Activated naive CD4-positive, alpha-beta T cell treated with anti-CD3 and anti-CD28 coated beads, Interleukin-2, amount 50 U/mL, for 24 hours (primary cell): ENCODE measurements around the gene CCDC148.
"Not testable (repeated sequence)": the region's sequence is repeated elsewhere in the genome, so short reads cannot be mapped to it uniquely, and the experiment has no call there.

Experiments used
- H3K27ac Mint-ChIP-seq: one replicate; pipeline ENCODE4 v1.8.0; 2021; ENCODE audit warnings: mild to moderate bottlenecking, mixed read lengths
- H3K27me3 Mint-ChIP-seq: one replicate; pipeline ENCODE4 v1.8.0; 2021; ENCODE audit warnings: mixed read lengths
- H3K36me3 Mint-ChIP-seq: one replicate; pipeline ENCODE4 v1.8.0; 2021; ENCODE audit warnings: mixed read lengths
- H3K4me1 Mint-ChIP-seq: one replicate; pipeline ENCODE4 v1.8.0; 2021; ENCODE audit warnings: mixed read lengths
- H3K4me3 Mint-ChIP-seq: one replicate; pipeline ENCODE4 v1.8.0; 2021; ENCODE audit warnings: mild to moderate bottlenecking, mixed read lengths
- H3K9me3 Mint-ChIP-seq: one replicate; pipeline ENCODE4 v1.8.0; 2021; ENCODE audit warnings: mixed read lengths

CCDC148 gene

DNA sequence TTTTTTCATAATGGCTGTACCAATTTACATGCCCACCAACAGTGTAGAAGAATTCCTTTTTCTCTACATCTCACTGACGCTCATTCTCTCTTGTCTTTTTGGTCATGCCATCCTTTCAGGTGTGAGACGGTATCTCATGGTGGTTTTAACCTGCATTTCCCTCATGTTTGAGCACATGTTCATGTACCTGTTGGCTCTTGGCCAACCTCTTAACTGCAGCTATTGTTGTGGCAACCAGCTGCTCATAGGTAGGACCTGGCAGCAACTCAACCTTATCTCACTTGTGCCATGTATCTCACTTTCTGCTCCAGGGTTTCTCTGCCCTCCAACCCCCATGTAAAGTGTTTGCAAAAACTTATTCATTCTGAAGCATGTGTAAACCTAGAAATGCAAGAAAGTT is 187.4 kb downstream of the CCDC148 start:
- H3K4me3 Mint-ChIP-seq, result no peak overlapping the region
- H3K27me3 Mint-ChIP-seq, result peaks cover 6% of the 10 kb centered on the region
- H3K36me3 Mint-ChIP-seq, result no peaks in the 10 kb centered on the region

DNA sequence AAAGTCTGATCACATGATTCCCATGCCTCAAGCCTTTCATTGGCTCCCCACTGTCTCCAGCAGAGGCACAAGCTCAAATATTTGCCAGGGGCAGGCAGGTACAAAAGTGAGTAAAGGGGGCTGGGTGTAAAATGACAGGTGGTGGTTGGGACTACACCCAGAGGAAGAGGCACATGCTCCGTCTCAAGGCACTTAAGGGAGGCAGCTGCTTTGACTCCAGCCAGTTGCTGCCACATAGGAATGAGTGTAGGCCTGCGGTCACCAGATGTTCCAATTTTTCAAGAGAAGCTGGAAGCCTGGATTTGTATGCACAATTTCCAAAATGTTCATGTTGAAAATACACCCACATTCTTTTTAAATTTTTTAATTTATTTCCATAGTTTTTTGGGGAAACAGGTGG is 190.4 kb downstream of the CCDC148 start:
- H3K27me3 Mint-ChIP-seq, result peaks cover 6% of the 10 kb centered on the region
- no peak overlapping the region for H3K27ac Mint-ChIP-seq
- no peaks in the 10 kb centered on the region for H3K9me3 Mint-ChIP-seq
- no peaks in the 10 kb centered on the region for H3K36me3 Mint-ChIP-seq
- H3K4me1 Mint-ChIP-seq, result no peaks in the 10 kb centered on the region
- no peak overlapping the region for H3K4me3 Mint-ChIP-seq

More for the DNA sequence above, 187.4 kb downstream of the CCDC148 start:
- Mint-ChIP-seq H3K4me1 (no peaks in the 10 kb centered on the region), H3K27ac (no peak overlapping the region), H3K9me3 (no peaks in the 10 kb centered on the region)

GRCh38 chr2:158255257-158255656 is 201.3 kb downstream of the CCDC148 start:
- Mint-ChIP-seq H3K4me3 (no peak overlapping the region), H3K9me3 (no peaks in the 10 kb centered on the region), H3K36me3 (no peaks in the 10 kb centered on the region), H3K4me1 (no peaks in the 10 kb centered on the region), H3K27me3 (peaks cover 11% of the 10 kb centered on the region), H3K27ac (no peak overlapping the region)

DNA sequence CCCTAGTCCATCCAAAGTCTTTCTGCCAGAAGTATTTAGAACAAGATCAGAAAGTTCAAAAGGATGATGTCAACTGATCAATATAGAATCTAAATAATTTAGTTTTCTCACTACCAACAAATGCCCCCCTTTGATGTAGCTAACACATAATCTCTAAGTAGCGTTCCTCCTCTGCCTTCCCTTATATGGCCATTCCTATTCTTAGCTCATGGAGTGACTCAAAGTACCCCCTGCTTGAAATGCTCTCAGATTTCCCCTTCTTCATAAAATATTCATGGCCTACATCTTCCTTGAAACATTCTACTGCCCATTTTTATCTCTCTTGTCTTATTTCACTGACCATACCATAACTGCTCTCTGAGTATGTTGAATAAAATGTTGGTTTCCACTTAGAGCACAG is 203.4 kb downstream of the CCDC148 start:
- no peaks in the 10 kb centered on the region for H3K36me3 Mint-ChIP-seq
- no peaks in the 10 kb centered on the region for H3K9me3 Mint-ChIP-seq
- H3K27me3 Mint-ChIP-seq, result peaks cover 7% of the 10 kb centered on the region
- H3K4me3 Mint-ChIP-seq, result no peak overlapping the region
- H3K4me1 Mint-ChIP-seq, result no peaks in the 10 kb centered on the region
- H3K27ac Mint-ChIP-seq, result no peak overlapping the region

GRCh38 chr2:158251356-158251755 is 205.2 kb downstream of the CCDC148 start:
- Mint-ChIP-seq H3K27me3 (peaks cover 9% of the 10 kb centered on the region), H3K27ac (no peak overlapping the region), H3K36me3 (no peaks in the 10 kb centered on the region), H3K4me3 (no peak overlapping the region), H3K9me3 (no peaks in the 10 kb centered on the region), H3K4me1 (no peaks in the 10 kb centered on the region)

- Mint-ChIP-seq H3K9me3 (no peaks in the 10 kb centered on the region), H3K36me3 (no peaks in the 10 kb centered on the region), H3K4me3 (no peak overlapping the region), H3K4me1 (no peaks in the 10 kb centered on the region), H3K27ac (no peak overlapping the region), H3K27me3 (peaks cover 7% of the 10 kb centered on the region)
Measured at GRCh38 chr2:158243392-158243791, 213.2 kb downstream of the CCDC148 start.

- no peaks in the 10 kb centered on the region for H3K36me3 Mint-ChIP-seq
- H3K27ac Mint-ChIP-seq, result no peak overlapping the region
- H3K27me3 Mint-ChIP-seq, result peaks cover 6% of the 10 kb centered on the region
- H3K4me1 Mint-ChIP-seq, result no peaks in the 10 kb centered on the region
- no peak overlapping the region for H3K4me3 Mint-ChIP-seq
- H3K9me3 Mint-ChIP-seq, result no peaks in the 10 kb centered on the region
Measured at GRCh38 chr2:158242280-158242679, 214.3 kb downstream of the CCDC148 start.

- no peak overlapping the region for H3K27ac Mint-ChIP-seq
- H3K27me3 Mint-ChIP-seq, result peaks cover 6% of the 10 kb centered on the region
Measured at GRCh38 chr2:158240975-158241374, 215.6 kb downstream of the CCDC148 start.

DNA sequence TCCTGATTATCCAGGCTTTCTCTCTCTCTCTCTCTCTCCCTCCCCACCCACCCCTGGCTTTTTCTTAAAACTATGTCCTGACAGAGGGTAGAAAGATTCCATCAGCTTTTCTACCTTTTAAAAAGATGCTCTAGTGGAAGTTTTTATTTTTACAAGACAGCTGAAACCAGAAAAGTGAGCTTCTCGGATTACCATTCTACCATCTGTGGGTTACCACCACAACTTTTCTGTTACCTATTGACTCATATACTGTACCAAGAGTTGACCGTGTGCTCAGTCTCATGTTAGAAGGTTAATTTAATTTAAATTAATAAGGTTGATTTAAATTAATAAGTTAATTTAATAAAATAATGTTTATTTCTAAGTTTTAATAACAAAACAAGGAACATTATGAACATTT is 217.3 kb downstream of the CCDC148 start:
- Mint-ChIP-seq H3K4me3 (no peak overlapping the region), H3K9me3 (no peaks in the 10 kb centered on the region), H3K36me3 (no peaks in the 10 kb centered on the region), H3K27ac (no peak overlapping the region), H3K4me1 (no peaks in the 10 kb centered on the region), H3K27me3 (peaks cover 6% of the 10 kb centered on the region)

More at GRCh38 chr2:158240975-158241374, 215.6 kb downstream of the CCDC148 start:
- H3K9me3 Mint-ChIP-seq, result no peaks in the 10 kb centered on the region
- no peak overlapping the region for H3K4me3 Mint-ChIP-seq
- no peaks in the 10 kb centered on the region for H3K36me3 Mint-ChIP-seq
- H3K4me1 Mint-ChIP-seq, result no peaks in the 10 kb centered on the region

DNA sequence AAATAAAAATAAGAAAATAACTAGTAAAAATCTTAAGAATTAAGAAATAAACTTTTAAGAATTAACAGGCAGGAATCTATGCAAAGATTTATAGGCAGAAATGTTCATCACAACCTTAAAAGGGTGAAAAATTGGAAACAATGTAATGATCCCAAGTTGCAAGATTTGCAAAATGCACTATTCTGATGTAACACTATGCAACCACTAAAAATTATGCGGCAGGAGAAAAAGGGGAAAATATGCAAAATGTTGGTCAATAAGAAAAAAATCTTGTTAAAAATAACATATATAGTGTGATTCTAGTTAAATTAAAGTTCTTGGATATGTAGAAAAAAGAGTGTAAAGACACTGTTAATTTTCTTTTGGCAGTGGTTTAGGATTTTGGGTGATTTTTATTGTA is 222.1 kb downstream of the CCDC148 start:
- no peaks in the 10 kb centered on the region for H3K4me1 Mint-ChIP-seq
- H3K4me3 Mint-ChIP-seq, result no peak overlapping the region
- H3K9me3 Mint-ChIP-seq, result no peaks in the 10 kb centered on the region
- no peaks in the 10 kb centered on the region for H3K36me3 Mint-ChIP-seq
- peaks cover 2% of the 10 kb centered on the region for H3K27me3 Mint-ChIP-seq
- H3K27ac Mint-ChIP-seq, result no peak overlapping the region

GRCh38 chr2:158232476-158232875 is 224.1 kb downstream of the CCDC148 start:
- H3K9me3 Mint-ChIP-seq, result no peaks in the 10 kb centered on the region
- peaks cover 2% of the 10 kb centered on the region for H3K27me3 Mint-ChIP-seq
- no peaks in the 10 kb centered on the region for H3K4me1 Mint-ChIP-seq
- H3K27ac Mint-ChIP-seq, result no peak overlapping the region
- no peaks in the 10 kb centered on the region for H3K36me3 Mint-ChIP-seq
- no peak overlapping the region for H3K4me3 Mint-ChIP-seq

DNA sequence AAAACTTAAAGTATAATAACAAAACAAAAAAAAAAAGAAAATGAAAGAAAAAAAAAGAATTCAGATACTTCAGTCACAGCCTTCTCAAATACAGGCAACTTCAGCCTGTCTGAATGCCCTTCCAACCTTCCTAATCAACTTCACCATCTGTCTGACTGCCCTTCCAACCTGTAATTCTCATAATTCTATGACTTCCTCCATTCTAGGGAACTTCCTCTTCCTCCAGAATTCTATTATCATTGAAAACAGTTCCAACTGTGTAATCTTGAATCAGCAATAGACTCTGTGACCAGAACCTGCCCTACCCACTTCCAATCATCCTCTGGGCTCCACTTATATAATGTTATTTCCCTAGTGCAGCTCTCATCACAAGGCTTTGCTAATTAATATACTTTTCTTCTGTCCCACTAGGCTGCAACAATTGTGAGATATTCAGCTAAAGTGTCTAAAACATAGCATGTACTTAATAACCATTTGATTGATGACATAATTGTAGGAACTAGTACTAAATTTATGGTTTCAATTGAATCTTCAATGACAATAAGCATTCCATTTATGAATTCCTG is 227.5 kb downstream of the CCDC148 start:
- Mint-ChIP-seq H3K27me3 (peaks cover 2% of the 10 kb centered on the region), H3K9me3 (no peaks in the 10 kb centered on the region), H3K4me1 (no peaks in the 10 kb centered on the region), H3K36me3 (no peaks in the 10 kb centered on the region), H3K27ac (no peak overlapping the region), H3K4me3 (no peak overlapping the region)

- not testable (repeated sequence) for H3K4me3 Mint-ChIP-seq, H3K9me3 Mint-ChIP-seq, H3K4me1 Mint-ChIP-seq, H3K36me3 Mint-ChIP-seq, H3K27ac Mint-ChIP-seq
- peaks cover 13% of the 10 kb centered on the region for H3K27me3 Mint-ChIP-seq
Measured at GRCh38 chr2:158223066-158223465, 233.5 kb downstream of the CCDC148 start.

GRCh38 chr2:158221063-158222020 is 235.2 kb downstream of the CCDC148 start:
- peaks cover 13% of the 10 kb centered on the region for H3K27me3 Mint-ChIP-seq
- no peak overlapping the region for H3K4me3 Mint-ChIP-seq
- no peak overlapping the region for H3K27ac Mint-ChIP-seq
- peaks cover 5% of the 10 kb centered on the region for H3K9me3 Mint-ChIP-seq
- H3K36me3 Mint-ChIP-seq, result no peaks in the 10 kb centered on the region
- H3K4me1 Mint-ChIP-seq, result no peaks in the 10 kb centered on the region

DNA sequence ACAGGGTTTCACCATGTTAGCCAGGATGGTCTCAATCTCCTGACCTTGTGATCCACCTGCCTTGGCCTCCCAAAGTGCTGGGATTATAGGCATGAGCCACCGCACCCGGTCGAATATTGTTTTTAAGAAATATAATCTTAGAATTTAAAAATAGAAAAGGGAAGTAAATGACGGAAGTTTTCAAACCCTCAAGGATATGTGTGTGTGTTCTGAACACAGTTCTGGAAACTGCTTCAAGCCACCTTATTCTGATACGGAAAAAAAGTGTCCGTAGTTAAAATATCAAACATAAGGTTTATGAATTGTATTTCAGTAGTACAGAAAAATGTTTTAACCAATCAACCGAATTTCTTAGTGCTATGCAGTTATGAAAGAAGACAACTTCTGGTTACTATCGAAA is 239.0 kb downstream of the CCDC148 start:
- Mint-ChIP-seq H3K36me3 (no peaks in the 10 kb centered on the region), H3K4me3 (no peak overlapping the region), H3K27ac (no peak overlapping the region), H3K9me3 (peaks cover 5% of the 10 kb centered on the region), H3K27me3 (peaks cover 10% of the 10 kb centered on the region), H3K4me1 (peaks cover 5% of the 10 kb centered on the region)

DNA sequence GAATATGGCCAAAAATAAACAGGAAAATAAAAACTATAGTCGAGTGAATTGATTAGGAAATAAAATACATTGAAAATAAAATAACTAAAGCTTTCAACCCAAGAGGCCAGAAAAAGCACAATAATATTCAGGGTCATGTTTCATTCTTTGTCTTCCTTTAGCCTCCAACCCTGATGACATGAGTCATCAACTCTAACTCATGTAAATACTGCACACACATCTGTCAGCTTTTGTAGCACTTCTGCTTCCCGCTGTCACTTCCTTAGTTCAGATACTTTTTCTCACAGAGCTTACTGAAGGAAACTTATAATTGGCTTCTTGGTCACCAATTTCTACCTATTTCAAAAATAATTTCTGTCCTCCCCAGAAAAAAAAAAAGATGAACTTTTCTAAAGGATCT is 242.1 kb downstream of the CCDC148 start:
- Mint-ChIP-seq H3K4me3 (no peak overlapping the region), H3K27ac (no peak overlapping the region), H3K4me1 (peaks cover 5% of the 10 kb centered on the region), H3K27me3 (peaks cover 3% of the 10 kb centered on the region), H3K36me3 (no peaks in the 10 kb centered on the region), H3K9me3 (peaks cover 4% of the 10 kb centered on the region)
